SK-N-SH treated with all-trans-retinoic acid at 6 μM for 48 hours (cell line): ENCODE results near the gene KPNA5.

Source experiments
- ARNTL ChIP-seq: fragments of 450-650 bp; formaldehyde crosslinking; IDR thresholded peaks from 2 replicates; pipeline ENCODE4 v1.5.0; 2020; ENCODE audit warnings: low read depth, mild to moderate bottlenecking, moderate library complexity, borderline replicate concordance
- ESRRG ChIP-seq: fragments of 250-450 bp; sonication (Bioruptor Pico); IDR thresholded peaks from 2 replicates; pipeline ENCODE4 v1.6.1; 2021; ENCODE audit warnings: mild to moderate bottlenecking
- ISL1 ChIP-seq: fragments of 250-450 bp; sonication (Bioruptor Pico); IDR thresholded peaks from 2 replicates; pipeline ENCODE4 v2.1.2; 2022; ENCODE audit warnings: mild to moderate bottlenecking, moderate library complexity
- PPARA ChIP-seq: fragments of 250-450 bp; sonication (Bioruptor Pico); IDR thresholded peaks from 2 replicates; pipeline ENCODE4 v1.5.0; 2020; ENCODE audit warnings: mild to moderate bottlenecking, borderline replicate concordance
- ZFP3 ChIP-seq: fragments of 250-450 bp; sonication (Bioruptor Pico); IDR thresholded peaks from 2 replicates; pipeline ENCODE4 v1.5.0; 2020; ENCODE audit warnings: mild to moderate bottlenecking, moderate library complexity
- ZFP30 ChIP-seq: fragments of 450-650 bp; formaldehyde crosslinking; IDR thresholded peaks from 2 replicates; pipeline ENCODE4 v1.5.0; 2022; ENCODE audit warnings: mild to moderate bottlenecking, moderate library complexity
- ZNF565 ChIP-seq: fragments of 450-650 bp; formaldehyde crosslinking; conservative IDR thresholded peaks from 2 replicates; pipeline ENCODE4 v1.5.0; 2020; ENCODE audit warnings: low read depth, mild to moderate bottlenecking, moderate library complexity
- ZNF70 ChIP-seq: fragments of 450-650 bp; formaldehyde crosslinking; IDR thresholded peaks from 2 replicates; pipeline ENCODE4 v1.5.0; 2020; ENCODE audit warnings: mild to moderate bottlenecking, moderate library complexity
- TF ChIP-seq, protein P1 (sequence below): fragments of 250-450 bp; sonication (Bioruptor Pico); IDR thresholded peaks from 2 replicates; pipeline ENCODE4 v1.5.0; 2020; ENCODE audit warnings: mild to moderate bottlenecking, moderate library complexity
- TF ChIP-seq, protein P2 (sequence below): fragments of 250-450 bp; sonication (Bioruptor Pico); IDR thresholded peaks from 2 replicates; pipeline ENCODE4 v1.5.1; 2021; ENCODE audit warnings: mild to moderate bottlenecking, moderate library complexity

DNA sequence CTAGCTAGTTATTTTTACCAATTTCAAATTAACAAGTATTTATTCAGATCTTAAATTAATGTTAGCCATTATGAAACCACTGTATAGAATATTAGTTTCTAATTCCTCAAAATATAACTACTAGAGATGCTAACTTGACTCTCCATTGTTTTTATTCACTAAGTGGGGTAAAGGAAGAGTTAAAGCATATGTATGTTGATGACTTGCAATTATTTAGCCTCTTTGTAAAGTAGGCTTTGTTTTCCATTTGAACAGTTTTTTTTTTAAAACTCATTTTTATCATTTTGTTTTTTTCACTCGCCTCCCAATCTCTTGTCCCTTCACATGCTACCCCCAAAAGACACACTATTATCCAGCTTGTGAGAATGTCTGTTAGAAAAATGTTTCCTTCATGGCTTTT is 81.2 kb downstream of the KPNA5 start:
- TF ChIP-seq ZFP3 (CRISPR knock-in tag), result no peak
- no peak for TF ChIP-seq ISL1 (CRISPR knock-in tag)
- TF ChIP-seq ZNF70 (CRISPR knock-in tag), result no peak
- TF ChIP-seq, protein P1, sequence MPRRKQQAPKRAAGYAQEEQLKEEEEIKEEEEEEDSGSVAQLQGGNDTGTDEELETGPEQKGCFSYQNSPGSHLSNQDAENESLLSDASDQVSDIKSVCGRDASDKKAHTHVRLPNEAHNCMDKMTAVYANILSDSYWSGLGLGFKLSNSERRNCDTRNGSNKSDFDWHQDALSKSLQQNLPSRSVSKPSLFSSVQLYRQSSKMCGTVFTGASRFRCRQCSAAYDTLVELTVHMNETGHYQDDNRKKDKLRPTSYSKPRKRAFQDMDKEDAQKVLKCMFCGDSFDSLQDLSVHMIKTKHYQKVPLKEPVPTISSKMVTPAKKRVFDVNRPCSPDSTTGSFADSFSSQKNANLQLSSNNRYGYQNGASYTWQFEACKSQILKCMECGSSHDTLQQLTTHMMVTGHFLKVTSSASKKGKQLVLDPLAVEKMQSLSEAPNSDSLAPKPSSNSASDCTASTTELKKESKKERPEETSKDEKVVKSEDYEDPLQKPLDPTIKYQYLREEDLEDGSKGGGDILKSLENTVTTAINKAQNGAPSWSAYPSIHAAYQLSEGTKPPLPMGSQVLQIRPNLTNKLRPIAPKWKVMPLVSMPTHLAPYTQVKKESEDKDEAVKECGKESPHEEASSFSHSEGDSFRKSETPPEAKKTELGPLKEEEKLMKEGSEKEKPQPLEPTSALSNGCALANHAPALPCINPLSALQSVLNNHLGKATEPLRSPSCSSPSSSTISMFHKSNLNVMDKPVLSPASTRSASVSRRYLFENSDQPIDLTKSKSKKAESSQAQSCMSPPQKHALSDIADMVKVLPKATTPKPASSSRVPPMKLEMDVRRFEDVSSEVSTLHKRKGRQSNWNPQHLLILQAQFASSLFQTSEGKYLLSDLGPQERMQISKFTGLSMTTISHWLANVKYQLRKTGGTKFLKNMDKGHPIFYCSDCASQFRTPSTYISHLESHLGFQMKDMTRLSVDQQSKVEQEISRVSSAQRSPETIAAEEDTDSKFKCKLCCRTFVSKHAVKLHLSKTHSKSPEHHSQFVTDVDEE, result no peak
- TF ChIP-seq ESRRG, result no peak
- no peak for TF ChIP-seq ZNF565 (CRISPR knock-in tag)
- no peak for TF ChIP-seq ZFP30 (CRISPR knock-in tag)
- TF ChIP-seq ARNTL (CRISPR knock-in tag), result no peak
- no peak for TF ChIP-seq PPARA (CRISPR knock-in tag)
- TF ChIP-seq, protein P2, sequence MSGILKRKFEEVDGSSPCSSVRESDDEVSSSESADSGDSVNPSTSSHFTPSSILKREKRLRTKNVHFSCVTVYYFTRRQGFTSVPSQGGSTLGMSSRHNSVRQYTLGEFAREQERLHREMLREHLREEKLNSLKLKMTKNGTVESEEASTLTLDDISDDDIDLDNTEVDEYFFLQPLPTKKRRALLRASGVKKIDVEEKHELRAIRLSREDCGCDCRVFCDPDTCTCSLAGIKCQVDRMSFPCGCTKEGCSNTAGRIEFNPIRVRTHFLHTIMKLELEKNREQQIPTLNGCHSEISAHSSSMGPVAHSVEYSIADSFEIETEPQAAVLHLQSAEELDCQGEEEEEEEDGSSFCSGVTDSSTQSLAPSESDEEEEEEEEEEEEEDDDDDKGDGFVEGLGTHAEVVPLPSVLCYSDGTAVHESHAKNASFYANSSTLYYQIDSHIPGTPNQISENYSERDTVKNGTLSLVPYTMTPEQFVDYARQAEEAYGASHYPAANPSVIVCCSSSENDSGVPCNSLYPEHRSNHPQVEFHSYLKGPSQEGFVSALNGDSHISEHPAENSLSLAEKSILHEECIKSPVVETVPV (CRISPR knock-in tag), result no peak
